VCaP (cell line): Measurements from ENCODE around the gene MAPT.
A peak's percentile ranks its signal among the peaks of the same experiment; 100 is the strongest.

ENCODE experiments used
- H3K27ac ChIP-seq: fragments of 450-650 bp; 2 replicates; pipeline ENCODE4 v1.5.1; 2017
- TF ChIP-seq, protein P1 (sequence below): fragments of 450-650 bp; conservative IDR thresholded peaks from 2 replicates; pipeline ENCODE4 v1.5.1; 2017; ENCODE audit warnings: mild to moderate bottlenecking, moderate library complexity

The MAPT gene

DNA sequence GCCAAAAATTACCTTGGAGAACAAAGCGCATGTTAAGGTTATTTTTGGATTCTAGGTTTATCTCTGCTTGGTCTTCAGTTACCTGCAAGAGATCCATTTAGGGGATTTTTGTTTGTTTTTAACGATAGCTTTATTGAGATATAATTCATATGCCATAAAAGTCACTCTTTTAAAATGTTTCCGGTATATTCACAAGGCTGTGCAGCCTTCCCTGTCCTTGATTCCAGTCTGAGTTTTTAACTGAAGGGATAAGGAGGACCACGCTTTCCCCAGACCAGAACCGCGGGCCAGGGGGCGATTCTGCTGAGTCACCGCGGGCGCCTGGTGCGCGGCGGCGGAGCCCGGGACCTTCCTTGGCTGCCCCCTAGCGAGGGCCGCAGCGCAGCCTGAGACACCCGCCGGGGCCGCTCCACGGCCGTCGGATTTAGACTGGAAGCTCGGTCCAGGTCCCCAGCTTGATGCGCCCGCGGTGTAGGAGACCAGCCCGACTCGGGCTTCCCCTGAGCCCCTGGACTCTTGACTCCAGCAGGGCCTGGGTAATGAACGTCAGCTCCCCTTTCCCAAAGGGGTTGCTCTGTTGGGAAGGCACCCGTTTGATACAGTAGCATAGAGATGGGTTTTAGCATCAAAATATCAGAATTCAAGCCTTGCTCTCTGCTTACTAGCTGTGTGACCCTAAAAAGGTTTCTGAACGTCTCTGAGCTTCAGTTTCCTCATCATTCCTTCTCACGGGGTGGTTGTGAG lies 54.7 kb downstream of the MAPT start:
- peak overlapping the region; percentile 49; the same call in 1 of the 2 replicates for H3K27ac ChIP-seq
- TF ChIP-seq, protein P1, sequence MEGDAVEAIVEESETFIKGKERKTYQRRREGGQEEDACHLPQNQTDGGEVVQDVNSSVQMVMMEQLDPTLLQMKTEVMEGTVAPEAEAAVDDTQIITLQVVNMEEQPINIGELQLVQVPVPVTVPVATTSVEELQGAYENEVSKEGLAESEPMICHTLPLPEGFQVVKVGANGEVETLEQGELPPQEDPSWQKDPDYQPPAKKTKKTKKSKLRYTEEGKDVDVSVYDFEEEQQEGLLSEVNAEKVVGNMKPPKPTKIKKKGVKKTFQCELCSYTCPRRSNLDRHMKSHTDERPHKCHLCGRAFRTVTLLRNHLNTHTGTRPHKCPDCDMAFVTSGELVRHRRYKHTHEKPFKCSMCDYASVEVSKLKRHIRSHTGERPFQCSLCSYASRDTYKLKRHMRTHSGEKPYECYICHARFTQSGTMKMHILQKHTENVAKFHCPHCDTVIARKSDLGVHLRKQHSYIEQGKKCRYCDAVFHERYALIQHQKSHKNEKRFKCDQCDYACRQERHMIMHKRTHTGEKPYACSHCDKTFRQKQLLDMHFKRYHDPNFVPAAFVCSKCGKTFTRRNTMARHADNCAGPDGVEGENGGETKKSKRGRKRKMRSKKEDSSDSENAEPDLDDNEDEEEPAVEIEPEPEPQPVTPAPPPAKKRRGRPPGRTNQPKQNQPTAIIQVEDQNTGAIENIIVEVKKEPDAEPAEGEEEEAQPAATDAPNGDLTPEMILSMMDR: peak; percentile 75

DNA sequence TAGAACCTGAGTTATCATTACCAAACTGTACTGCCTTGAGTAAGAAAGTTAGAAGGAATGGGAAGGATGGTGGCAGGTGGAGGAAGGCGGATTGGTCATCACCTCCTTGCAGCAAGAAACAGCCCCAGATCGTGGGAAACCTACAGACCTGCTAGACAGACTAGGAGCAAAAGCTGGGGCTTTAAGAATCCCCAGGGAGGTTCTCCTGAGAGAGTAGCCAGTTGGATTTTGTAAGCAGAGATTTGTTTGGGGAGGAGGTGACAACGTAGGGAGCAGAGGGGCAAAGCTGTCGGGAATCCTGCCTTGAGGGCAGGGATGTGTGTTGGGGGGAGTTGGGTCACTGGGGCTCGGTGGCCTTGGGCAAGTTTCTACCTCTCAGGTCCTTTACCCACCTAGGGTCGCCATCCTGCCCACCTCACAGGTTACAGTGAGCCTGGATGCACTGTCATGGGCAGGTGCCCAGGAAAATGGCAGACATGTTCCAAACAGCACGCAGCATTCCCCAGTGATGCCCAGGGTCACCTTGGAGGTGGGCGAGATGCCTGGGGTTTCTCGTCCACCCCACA lies 55.5 kb downstream of the MAPT start:
- H3K27ac ChIP-seq: no peak overlapping the region; the same call in 1 of the 2 replicates
- TF ChIP-seq, protein P1: no peak

DNA sequence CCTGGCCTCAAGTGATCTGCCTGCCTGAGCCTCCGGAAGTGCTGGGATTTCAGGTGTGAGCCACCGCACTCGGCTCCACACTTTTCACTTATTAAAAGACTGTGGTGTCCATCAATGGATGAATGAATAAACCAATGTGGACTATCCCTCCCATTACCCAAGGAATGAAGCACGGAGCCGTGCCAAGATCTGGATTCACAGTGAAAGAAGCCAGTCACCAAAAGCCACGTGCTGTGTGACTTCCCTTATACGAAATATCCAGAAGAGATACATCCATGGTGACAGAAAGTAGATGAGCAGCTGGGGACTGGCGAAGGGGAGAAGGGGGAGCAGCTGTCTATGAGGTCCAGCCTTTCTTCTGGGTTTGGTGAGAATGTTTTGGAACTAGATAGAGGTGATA lies 56.5 kb downstream of the MAPT start:
- TF ChIP-seq, protein P1: no peak
- no peak overlapping the region for H3K27ac ChIP-seq

DNA sequence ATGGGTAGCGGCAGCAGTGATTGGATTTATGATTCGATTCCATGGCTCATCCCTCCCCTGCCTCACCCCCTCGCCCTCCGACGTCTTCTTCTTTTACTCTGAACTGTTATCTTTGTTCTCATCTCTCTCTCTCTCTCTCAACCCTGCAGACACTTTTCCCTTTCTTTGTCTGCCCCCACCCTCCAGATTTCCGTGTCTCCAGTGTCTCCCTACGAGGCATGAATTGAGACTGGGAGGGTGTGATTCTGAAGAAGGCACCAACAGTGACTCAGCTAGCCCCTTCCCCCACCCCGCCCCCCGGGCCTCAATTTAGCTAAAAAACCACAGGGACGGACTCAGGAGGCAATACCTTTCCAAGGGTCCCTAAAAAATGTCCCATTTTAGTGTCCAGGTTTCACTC lies 57.0 kb downstream of the MAPT start:
- TF ChIP-seq, protein P1: no peak
- H3K27ac ChIP-seq: no peak overlapping the region

DNA sequence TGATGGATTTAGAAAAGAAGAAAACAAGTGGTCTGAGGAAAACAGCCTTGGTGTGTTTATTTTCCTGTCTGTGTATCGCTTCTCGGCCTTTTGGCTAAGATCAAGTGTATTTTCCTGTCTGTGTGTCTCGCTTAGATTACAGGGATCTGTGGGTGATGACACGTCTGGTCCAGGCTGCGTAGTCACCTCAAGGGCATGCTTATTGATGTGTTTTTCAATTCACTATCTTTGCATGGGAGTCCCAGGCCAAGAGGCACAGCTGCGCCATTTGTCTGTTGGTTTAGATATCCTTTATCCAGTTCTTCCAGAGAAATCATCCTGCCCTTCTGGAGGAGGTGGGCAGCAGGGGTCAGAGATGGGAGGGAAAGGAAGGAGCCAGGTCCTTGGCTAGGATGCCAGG lies 57.6 kb downstream of the MAPT start:
- TF ChIP-seq, protein P1: no peak
- H3K27ac ChIP-seq: no peak overlapping the region

DNA sequence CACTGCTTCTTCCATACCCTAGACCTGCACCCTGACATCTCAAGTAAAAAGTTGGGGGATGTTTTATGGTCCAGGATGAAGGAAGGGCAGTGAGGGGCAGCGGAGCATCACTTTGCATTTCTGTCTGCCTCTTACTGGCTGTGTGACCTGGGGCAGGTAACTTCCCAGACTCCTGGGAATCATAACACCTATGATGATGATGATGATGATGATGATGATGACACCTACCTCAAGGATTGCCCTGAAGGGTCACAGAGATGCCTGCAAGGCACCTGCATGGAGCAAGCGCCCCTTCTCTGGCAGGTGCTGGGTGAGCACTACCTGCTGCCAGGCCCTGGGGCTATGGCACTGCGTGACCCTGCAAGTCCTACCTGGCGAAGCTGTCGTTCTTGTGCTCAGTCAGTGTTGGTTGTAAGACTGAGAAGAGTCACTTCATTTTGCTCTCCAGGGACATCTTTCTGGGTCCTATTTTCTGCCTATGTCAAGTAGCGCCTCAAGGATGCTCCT lies 58.5 kb downstream of the MAPT start:
- TF ChIP-seq, protein P1: no peak
- H3K27ac ChIP-seq: no peak overlapping the region

DNA sequence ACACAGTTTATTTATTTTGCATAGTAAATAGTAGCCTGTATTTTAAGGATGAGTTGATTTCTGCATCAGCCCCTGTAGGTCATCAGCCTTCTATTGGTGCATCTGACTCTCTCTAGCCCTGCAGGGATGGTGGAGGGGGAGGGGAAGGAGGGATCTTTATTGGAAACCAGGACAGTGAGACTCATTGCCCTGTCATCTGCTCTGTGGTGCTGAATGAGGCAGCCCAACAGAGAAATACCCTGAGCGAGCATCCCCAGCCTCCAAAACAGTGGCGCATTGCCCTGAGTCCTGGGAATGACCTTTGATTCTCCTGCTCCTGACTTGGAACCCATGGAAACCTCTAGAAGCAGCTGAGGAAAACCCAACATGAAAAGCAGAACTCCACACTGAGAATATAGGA lies 59.2 kb downstream of the MAPT start:
- TF ChIP-seq, protein P1: no peak
- no peak overlapping the region for H3K27ac ChIP-seq
